Muscle layer of duodenum (tissue), 2 donors: ENCODE data around the gene CAMK2A.

Source experiments
- H3K27ac ChIP-seq: one replicate; pipeline ENCODE4 v1.7.0; 2013; ENCODE audit warnings: mild to moderate bottlenecking, low read length
- H3K27me3 ChIP-seq: one replicate; pipeline ENCODE4 v1.7.0; 2013; ENCODE audit warnings: low read depth, mild to moderate bottlenecking, control low read depth, low read length
- H3K36me3 ChIP-seq, 2 donors: one replicate each; pipeline ENCODE4 v1.7.0; 2013; ENCODE audit warnings: low read length in 2 of 2, control low read depth in 1 of 2, mild to moderate bottlenecking in 1 of 2; ENCODE audit not compliant: insufficient read depth in 2 of 2, control insufficient read depth in 1 of 2
- H3K4me1 ChIP-seq, 2 donors: one replicate each; pipeline ENCODE4 v1.7.0; 2013; ENCODE audit warnings: low read length in 2 of 2, mild to moderate bottlenecking in 2 of 2, control low read depth in 1 of 2, moderate library complexity in 1 of 2; ENCODE audit not compliant: insufficient read depth in 2 of 2, control insufficient read depth in 1 of 2
- H3K4me3 ChIP-seq, 2 donors: one replicate each; pipeline ENCODE4 v1.7.0; 2013; ENCODE audit warnings: low read length in 2 of 2, low read depth in 1 of 2, mild to moderate bottlenecking in 1 of 2
- H3K9me3 ChIP-seq, 2 donors: one replicate each; pipeline ENCODE4 v1.7.0; 2013; ENCODE audit warnings: low read length in 2 of 2, control low read depth in 1 of 2, mild to moderate bottlenecking in 1 of 2; ENCODE audit not compliant: control insufficient read depth in 1 of 2
- donor health status: healthy.

CAMK2A gene

GRCh38 chr5:150297934-150298595 is 8.5 kb upstream of the CAMK2A start:
- no peak overlapping the region for H3K27ac ChIP-seq
- no peaks in the 10 kb centered on the region for H3K9me3 ChIP-seq
- no peaks in the 10 kb centered on the region for H3K27me3 ChIP-seq
- no peaks in the 10 kb centered on the region for H3K36me3 ChIP-seq
- peaks cover 3 to 21% of the 10 kb centered on the region in 2 donors for H3K4me1 ChIP-seq
- no peak overlapping the region for H3K4me3 ChIP-seq

- Histone ChIP-seq H3K4me1 (peaks cover 3 to 14% of the 10 kb centered on the region in 2 donors), H3K27me3 (no peaks in the 10 kb centered on the region), H3K36me3 (no peaks in the 10 kb centered on the region), H3K9me3 (no peaks in the 10 kb centered on the region), H3K4me3 (no peak overlapping the region), H3K27ac (no peak overlapping the region)
These were observed 7.8 kb upstream of the CAMK2A start for GRCh38 chr5:150297236-150297890.

GRCh38 chr5:150296496-150296895 is 6.9 kb upstream of the CAMK2A start:
- peaks cover 3 to 7% of the 10 kb centered on the region in 2 donors for H3K4me1 ChIP-seq
- H3K36me3 ChIP-seq: no peaks in the 10 kb centered on the region
- H3K27me3 ChIP-seq: no peaks in the 10 kb centered on the region
- no peak overlapping the region for H3K4me3 ChIP-seq
- H3K9me3 ChIP-seq: no peaks in the 10 kb centered on the region
- no peak overlapping the region for H3K27ac ChIP-seq

- Histone ChIP-seq H3K4me3 (no peak overlapping the region), H3K9me3 (no peaks in the 10 kb centered on the region), H3K36me3 (no peaks in the 10 kb centered on the region), H3K27ac (no peak overlapping the region), H3K4me1 (peaks cover 3 to 7% of the 10 kb centered on the region in 2 donors), H3K27me3 (no peaks in the 10 kb centered on the region)
These were observed 6.3 kb upstream of the CAMK2A start for GRCh38 chr5:150295741-150296486.

GRCh38 chr5:150295172-150295634 is 5.6 kb upstream of the CAMK2A start:
- Histone ChIP-seq H3K9me3 (no peaks in the 10 kb centered on the region), H3K27ac (no peak overlapping the region), H3K4me1 (peaks cover 3 to 7% of the 10 kb centered on the region in 2 donors), H3K36me3 (no peaks in the 10 kb centered on the region), H3K27me3 (no peaks in the 10 kb centered on the region), H3K4me3 (no peak overlapping the region)

- no peaks in the 10 kb centered on the region for H3K9me3 ChIP-seq
- H3K4me1 ChIP-seq: peaks cover 3 to 7% of the 10 kb centered on the region in 2 donors
- H3K36me3 ChIP-seq: no peaks in the 10 kb centered on the region
- H3K27ac ChIP-seq: no peak overlapping the region
- no peaks in the 10 kb centered on the region for H3K27me3 ChIP-seq
- H3K4me3 ChIP-seq: no peak overlapping the region
These were observed 5.0 kb upstream of the CAMK2A start for GRCh38 chr5:150294551-150295071.

GRCh38 chr5:150293091-150293941 is 3.7 kb upstream of the CAMK2A start:
- no peaks in the 10 kb centered on the region for H3K36me3 ChIP-seq
- peaks cover under 1 to 7% of the 10 kb centered on the region in 2 donors for H3K4me1 ChIP-seq
- H3K9me3 ChIP-seq: no peaks in the 10 kb centered on the region
- H3K27me3 ChIP-seq: no peaks in the 10 kb centered on the region
- no peak overlapping the region for H3K4me3 ChIP-seq
- no peak overlapping the region for H3K27ac ChIP-seq

- Histone ChIP-seq H3K36me3 (no peaks in the 10 kb centered on the region), H3K27me3 (no peaks in the 10 kb centered on the region), H3K4me1 (peaks cover 0 to 7% of the 10 kb centered on the region in 2 donors), H3K4me3 (no peak overlapping the region), H3K9me3 (no peaks in the 10 kb centered on the region), H3K27ac (no peak overlapping the region)
These were observed 2.1 kb upstream of the CAMK2A start for GRCh38 chr5:150291388-150292385.

- no peak overlapping the region for H3K27ac ChIP-seq
- no peak overlapping the region for H3K4me3 ChIP-seq
- no peaks in the 10 kb centered on the region for H3K27me3 ChIP-seq
- no peaks in the 10 kb centered on the region for H3K36me3 ChIP-seq
- H3K9me3 ChIP-seq: no peaks in the 10 kb centered on the region
- no peaks in the 10 kb centered on the region for H3K4me1 ChIP-seq
These were observed 782 bp downstream of the CAMK2A start for GRCh38 chr5:150288791-150289190.

GRCh38 chr5:150288361-150288760 is 1.2 kb downstream of the CAMK2A start:
- Histone ChIP-seq H3K4me3 (no peak overlapping the region), H3K9me3 (no peaks in the 10 kb centered on the region), H3K4me1 (no peaks in the 10 kb centered on the region), H3K27me3 (no peaks in the 10 kb centered on the region), H3K27ac (no peak overlapping the region), H3K36me3 (no peaks in the 10 kb centered on the region)
